HL-60 (cell line): ENCODE measurements around the gene MICALL2.

Source experiments
- DNase-seq, 2 experiments: peaks; one replicate each; pipeline ENCODE4 v3.0.0-alpha.2; 2010 to 2020; ENCODE audit warnings: low read depth in 1 of 2, low spot score in 1 of 2
- H3K27ac ChIP-seq: fragments of 250-450 bp; sonication (Bioruptor Pico); replicated peaks from 2 replicates; pipeline ENCODE4 v1.5.1; 2020; ENCODE audit warnings: mild to moderate bottlenecking, moderate library complexity
- H3K27me3 ChIP-seq: fragments of 250-450 bp; sonication (Bioruptor Pico); 2 replicates; pipeline ENCODE4 v1.5.1; 2021; ENCODE audit warnings: mild to moderate bottlenecking, moderate library complexity; ENCODE audit not compliant: insufficient read depth, poor library complexity, severe bottlenecking
- H3K4me3 ChIP-seq: replicated peaks from 2 replicates; pipeline ENCODE4 v1.5.1; 2011; ENCODE audit warnings: mild to moderate bottlenecking, control low read depth, low read length; ENCODE audit not compliant: insufficient read depth
- CTCF ChIP-seq: IDR thresholded peaks from one replicate; pipeline ENCODE4 v1.5.1; 2011; ENCODE audit warnings: low read length, control low read depth, inconsistent platforms; ENCODE audit not compliant: insufficient read depth
- GABPA ChIP-seq: IDR thresholded peaks from 2 replicates; pipeline ENCODE4 v1.6.1; 2012; ENCODE audit warnings: low read depth
- POLR2AphosphoS5 ChIP-seq: IDR thresholded peaks from 2 replicates; pipeline ENCODE4 v1.6.1; 2012; ENCODE audit warnings: low read depth
- REST ChIP-seq: IDR thresholded peaks from 2 replicates; pipeline ENCODE4 v1.6.1; 2012; ENCODE audit warnings: low read depth; ENCODE audit not compliant: insufficient replicate concordance
- SPI1 ChIP-seq: IDR thresholded peaks from 2 replicates; pipeline ENCODE4 v1.6.1; 2012; ENCODE audit warnings: low read depth, mild to moderate bottlenecking, borderline replicate concordance

Gene MICALL2

GRCh38 chr7:1385809-1386622 lies 73.3 kb downstream of the MICALL2 start:
- no peak for DNase-seq
- Histone ChIP-seq H3K27me3 (peaks cover 20% of the 10 kb centered on the region), H3K27ac (no peak overlapping the region), H3K4me3 (no peak overlapping the region)
- no peak for TF ChIP-seq CTCF
- no peak for TF ChIP-seq SPI1
- no peak for TF ChIP-seq POLR2AphosphoS5
- no peak for TF ChIP-seq GABPA
- no peak for TF ChIP-seq REST

GRCh38 chr7:1385086-1385808 lies 74.0 kb downstream of the MICALL2 start:
- no peak for DNase-seq
- Histone ChIP-seq H3K27ac (no peak overlapping the region), H3K4me3 (no peak overlapping the region), H3K27me3 (peaks cover 20% of the 10 kb centered on the region)
- TF ChIP-seq SPI1: no peak
- no peak for TF ChIP-seq REST
- TF ChIP-seq GABPA: no peak
- no peak for TF ChIP-seq CTCF
- TF ChIP-seq POLR2AphosphoS5: no peak
